Neuron (in vitro differentiated cells): ENCODE results near the gene CAPN5.

Source experiments
- H2AFZ ChIP-seq: one replicate; pipeline ENCODE4 v1.6.1; 2013; ENCODE audit warnings: low read depth, mild to moderate bottlenecking, inconsistent platforms, low read length, moderate library complexity
- H3K27me3 ChIP-seq: one replicate; pipeline ENCODE4 v1.6.1; 2013; ENCODE audit warnings: low read length; ENCODE audit not compliant: insufficient read depth
- H3K36me3 ChIP-seq: one replicate; pipeline ENCODE4 v1.6.1; 2013; ENCODE audit warnings: low read length; ENCODE audit not compliant: insufficient read depth
- H3K4me1 ChIP-seq: one replicate; pipeline ENCODE4 v1.6.1; 2013; ENCODE audit warnings: low read length; ENCODE audit not compliant: insufficient read depth
- H3K4me3 ChIP-seq: 2 replicates; pipeline ENCODE4 v1.5.1; 2013; ENCODE audit warnings: mild to moderate bottlenecking, low read length, moderate library complexity
- H3K9me3 ChIP-seq: one replicate; pipeline ENCODE4 v1.6.1; 2013; ENCODE audit warnings: low read length

CAPN5 gene

DNA sequence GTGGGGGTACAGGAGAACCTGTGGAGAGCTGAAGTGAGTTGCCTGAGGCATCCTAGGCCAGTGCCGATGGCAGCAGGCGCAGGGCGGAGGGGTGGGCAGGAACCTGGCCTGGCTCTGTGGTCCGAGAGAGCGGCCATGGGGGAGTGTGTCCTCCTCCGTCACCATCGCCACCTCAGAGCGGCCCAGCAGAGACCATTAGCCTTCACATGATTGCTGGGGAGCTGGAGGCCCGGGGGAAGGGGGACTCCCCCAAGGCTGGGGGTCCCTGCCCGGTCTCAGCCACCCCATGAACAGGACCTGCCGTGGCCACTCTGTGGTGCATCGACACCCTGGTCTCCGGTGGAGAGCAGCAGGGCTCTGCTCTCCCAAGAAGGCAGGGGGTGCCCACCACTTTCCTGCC is 40.0 kb downstream of the CAPN5 start:
- peaks cover 21% of the 10 kb centered on the region for H3K36me3 ChIP-seq
- no peaks in the 10 kb centered on the region for H3K4me1 ChIP-seq
- no peaks in the 10 kb centered on the region for H3K27me3 ChIP-seq
- no peak overlapping the region for H3K4me3 ChIP-seq
- H3K9me3 ChIP-seq, result no peaks in the 10 kb centered on the region
- no peak overlapping the region for H2AFZ ChIP-seq

GRCh38 chr11:77107950-77108349 is 41.2 kb downstream of the CAPN5 start:
- Histone ChIP-seq H3K4me1 (no peaks in the 10 kb centered on the region), H3K36me3 (peaks cover 18% of the 10 kb centered on the region), H3K4me3 (no peak overlapping the region), H3K9me3 (no peaks in the 10 kb centered on the region), H2AFZ (no peak overlapping the region), H3K27me3 (no peaks in the 10 kb centered on the region)

DNA sequence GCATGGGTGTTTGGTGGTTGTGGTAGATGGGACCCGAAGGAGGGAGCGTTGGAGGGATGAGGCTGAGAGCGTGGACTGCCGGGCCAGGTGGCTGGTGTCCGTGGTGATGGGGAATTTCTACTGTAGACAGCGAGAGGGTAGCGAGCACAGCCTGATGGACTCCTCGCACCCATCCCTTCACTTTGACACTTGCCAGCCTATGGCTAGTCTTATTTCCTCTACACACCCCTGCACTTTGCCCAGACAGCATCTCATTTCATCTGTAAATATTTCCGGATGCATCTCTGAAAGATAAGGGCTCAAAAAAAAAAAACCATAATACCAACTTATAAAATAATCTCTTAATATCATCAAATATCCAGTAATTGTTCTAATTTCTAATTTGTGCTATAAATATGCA is 41.7 kb downstream of the CAPN5 start:
- H3K9me3 ChIP-seq, result no peaks in the 10 kb centered on the region
- no peak overlapping the region for H3K4me3 ChIP-seq
- no peaks in the 10 kb centered on the region for H3K27me3 ChIP-seq
- no peaks in the 10 kb centered on the region for H3K4me1 ChIP-seq
- peaks cover 20% of the 10 kb centered on the region for H3K36me3 ChIP-seq
- H2AFZ ChIP-seq, result no peak overlapping the region

DNA sequence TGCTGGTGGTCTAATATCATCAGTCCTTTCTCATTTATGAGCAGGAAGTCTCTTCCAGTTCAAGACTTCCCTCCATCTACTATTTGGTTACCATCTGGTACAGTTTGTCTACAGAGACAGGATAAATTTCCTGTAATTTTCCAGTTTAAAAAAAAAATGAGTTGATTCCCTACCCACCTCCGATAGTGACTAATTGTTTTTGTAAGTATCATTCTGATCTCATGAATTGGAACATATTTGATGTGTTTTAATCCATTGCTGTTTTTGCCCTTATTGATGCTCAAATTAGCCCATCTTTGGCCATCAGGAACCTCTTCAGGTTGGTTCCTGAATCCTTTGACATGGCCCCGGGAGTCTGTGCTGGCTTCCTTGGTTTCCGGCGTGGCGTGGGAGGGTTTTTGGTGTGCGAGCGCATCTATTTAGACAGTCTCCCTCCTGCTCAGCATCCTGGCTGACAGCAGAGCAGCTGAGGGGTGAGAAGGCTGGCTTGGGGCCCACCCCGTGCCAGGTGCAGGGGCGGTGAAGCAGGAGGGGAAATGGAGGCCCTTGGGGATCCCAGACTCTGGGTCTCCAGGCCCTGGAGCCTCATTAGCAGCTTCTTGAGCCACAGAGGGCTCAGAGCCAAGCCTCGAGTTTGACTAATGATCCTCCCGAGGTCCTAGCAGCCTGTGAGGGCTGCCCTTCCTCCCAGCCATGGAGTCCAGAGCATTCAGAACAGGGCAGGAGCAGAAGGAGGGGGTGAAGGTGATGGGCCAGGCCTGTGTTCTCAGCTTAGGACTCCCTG is 42.7 kb downstream of the CAPN5 start:
- H3K36me3 ChIP-seq, result peaks cover 21% of the 10 kb centered on the region
- H2AFZ ChIP-seq, result no peak overlapping the region
- H3K9me3 ChIP-seq, result no peaks in the 10 kb centered on the region
- H3K4me3 ChIP-seq, result no peak overlapping the region
- H3K4me1 ChIP-seq, result no peaks in the 10 kb centered on the region
- no peaks in the 10 kb centered on the region for H3K27me3 ChIP-seq

GRCh38 chr11:77110836-77111235 is 44.1 kb downstream of the CAPN5 start:
- Histone ChIP-seq H2AFZ (no peak overlapping the region), H3K9me3 (no peaks in the 10 kb centered on the region), H3K27me3 (no peaks in the 10 kb centered on the region), H3K36me3 (peaks cover 30% of the 10 kb centered on the region), H3K4me3 (no peak overlapping the region), H3K4me1 (no peaks in the 10 kb centered on the region)

- peaks cover 34% of the 10 kb centered on the region for H3K36me3 ChIP-seq
- H2AFZ ChIP-seq, result no peak overlapping the region
- no peaks in the 10 kb centered on the region for H3K9me3 ChIP-seq
- no peaks in the 10 kb centered on the region for H3K27me3 ChIP-seq
- no peaks in the 10 kb centered on the region for H3K4me1 ChIP-seq
- no peak overlapping the region for H3K4me3 ChIP-seq
Observed at GRCh38 chr11:77111277-77111676, 44.5 kb downstream of the CAPN5 start.

DNA sequence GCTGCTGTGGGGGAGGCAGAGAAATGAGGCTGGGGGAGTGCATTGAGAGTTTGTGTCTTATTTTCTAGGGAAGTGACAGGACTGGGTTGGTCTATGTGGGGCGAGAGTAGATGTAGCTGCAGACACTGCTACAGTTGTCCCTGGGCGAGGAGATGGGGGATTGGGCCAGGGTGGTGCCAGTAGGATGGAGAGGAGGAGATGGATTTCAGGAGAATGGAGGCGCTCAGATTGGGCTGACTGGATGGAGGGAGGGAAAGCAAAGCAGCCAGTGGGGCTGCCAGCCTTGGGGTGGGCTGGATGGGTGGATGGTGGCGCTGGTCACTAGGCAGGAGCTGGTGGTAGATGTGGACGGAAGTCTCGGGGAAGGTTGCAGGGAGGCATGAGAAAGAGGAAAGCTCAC is 45.2 kb downstream of the CAPN5 start:
- no peaks in the 10 kb centered on the region for H3K9me3 ChIP-seq

DNA sequence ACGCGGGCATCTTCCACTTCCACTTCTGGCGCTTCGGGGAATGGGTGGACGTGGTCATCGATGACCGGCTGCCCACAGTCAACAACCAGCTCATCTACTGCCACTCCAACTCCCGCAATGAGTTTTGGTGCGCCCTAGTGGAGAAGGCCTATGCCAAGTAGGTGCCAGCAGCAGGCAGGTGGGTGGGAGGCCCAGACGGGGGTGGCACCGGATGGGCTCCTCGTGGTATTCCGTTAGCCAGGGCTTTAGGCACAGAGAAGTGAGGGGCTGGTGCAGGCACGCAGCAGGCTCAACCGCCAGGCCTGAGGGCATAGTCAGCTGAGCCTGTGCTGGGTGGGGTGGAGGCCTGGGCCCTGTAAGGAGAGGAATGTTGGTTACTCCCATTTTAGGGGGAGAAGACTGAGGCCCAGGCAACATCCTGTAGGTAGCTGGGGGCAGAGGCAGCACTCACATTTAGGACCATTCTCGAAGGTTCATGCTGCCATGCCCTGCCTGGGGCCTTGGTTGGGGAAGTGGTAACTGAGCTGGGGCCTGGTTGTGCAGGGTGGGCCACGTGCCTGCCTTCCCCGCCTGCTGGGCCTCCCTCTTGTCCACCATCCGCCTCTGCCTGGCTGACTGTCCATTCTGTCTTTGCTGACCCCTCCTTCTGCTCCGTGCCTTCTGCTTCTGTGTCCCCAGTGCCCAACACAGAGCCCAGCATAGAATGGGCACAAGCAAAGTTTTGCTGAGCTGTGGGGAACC is 46.0 kb downstream of the CAPN5 start:
- H3K9me3 ChIP-seq, result no peaks in the 10 kb centered on the region
- H3K36me3 ChIP-seq, result peaks cover 39% of the 10 kb centered on the region
- H3K4me1 ChIP-seq, result peaks cover 3% of the 10 kb centered on the region
- H2AFZ ChIP-seq, result no peak overlapping the region
- no peaks in the 10 kb centered on the region for H3K27me3 ChIP-seq
- no peak overlapping the region for H3K4me3 ChIP-seq

More for the DNA sequence above, 45.2 kb downstream of the CAPN5 start:
- H3K27me3 ChIP-seq, result no peaks in the 10 kb centered on the region
- no peak overlapping the region for H3K4me3 ChIP-seq
- H3K4me1 ChIP-seq, result peaks cover under 1% of the 10 kb centered on the region
- no peak overlapping the region for H2AFZ ChIP-seq
- peaks cover 34% of the 10 kb centered on the region for H3K36me3 ChIP-seq

DNA sequence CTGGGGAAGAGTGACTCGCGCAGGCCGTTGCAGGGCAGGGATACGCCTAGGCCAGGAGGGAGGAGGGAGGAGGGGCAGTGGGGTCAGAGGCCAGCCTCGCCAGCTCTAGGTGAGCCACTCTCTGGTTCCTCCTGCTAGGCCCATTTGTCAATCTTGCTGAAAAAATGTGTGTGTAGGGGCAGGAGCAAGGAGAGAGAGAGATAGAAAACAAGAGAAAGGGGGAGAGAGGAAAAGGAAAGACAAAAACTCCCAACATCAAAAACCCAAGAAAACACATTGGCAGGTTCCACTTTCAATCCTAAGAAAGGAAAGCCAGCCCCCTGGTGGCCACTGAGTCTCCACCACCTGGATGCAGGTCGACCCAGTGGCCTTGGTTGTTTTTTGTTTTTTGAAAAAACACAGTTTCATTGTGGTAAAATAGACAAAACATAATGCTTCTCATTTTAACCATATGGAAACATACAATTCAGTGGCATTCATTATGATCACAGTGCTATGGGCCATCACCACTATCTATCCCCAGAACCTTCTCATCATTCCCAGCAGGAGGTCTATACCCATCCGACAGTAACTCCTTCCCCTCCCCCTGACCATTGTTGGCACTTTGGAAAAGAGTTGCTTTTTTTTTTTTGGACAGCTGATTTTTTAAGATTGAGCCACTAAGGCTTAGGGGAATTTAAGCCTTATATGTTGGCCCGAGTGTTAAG is 46.8 kb downstream of the CAPN5 start:
- H3K4me3 ChIP-seq, result no peak overlapping the region
- no peak overlapping the region for H2AFZ ChIP-seq
- H3K4me1 ChIP-seq, result peaks cover 3% of the 10 kb centered on the region
- H3K27me3 ChIP-seq, result no peaks in the 10 kb centered on the region
- H3K9me3 ChIP-seq, result no peaks in the 10 kb centered on the region
- peaks cover 46% of the 10 kb centered on the region for H3K36me3 ChIP-seq

DNA sequence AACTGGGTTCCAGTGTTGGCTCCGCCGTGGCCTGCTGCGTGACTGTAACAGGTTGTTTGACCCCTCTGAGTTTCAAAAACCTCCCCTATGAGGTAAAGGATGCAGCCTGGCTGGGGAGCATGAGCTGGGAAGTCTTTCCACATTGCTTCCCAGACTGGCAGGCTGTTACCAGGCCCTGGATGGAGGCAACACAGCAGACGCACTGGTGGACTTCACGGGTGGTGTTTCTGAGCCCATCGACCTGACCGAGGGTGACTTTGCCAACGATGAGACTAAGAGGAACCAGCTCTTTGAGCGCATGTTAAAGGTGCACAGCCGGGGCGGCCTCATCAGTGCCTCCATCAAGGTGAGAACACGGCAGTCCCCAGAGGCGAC is 47.3 kb downstream of the CAPN5 start:
- peaks cover 3% of the 10 kb centered on the region for H3K4me1 ChIP-seq
- peaks cover 52% of the 10 kb centered on the region for H3K36me3 ChIP-seq
- no peaks in the 10 kb centered on the region for H3K27me3 ChIP-seq
- H3K9me3 ChIP-seq, result no peaks in the 10 kb centered on the region
- H2AFZ ChIP-seq, result no peak overlapping the region
- H3K4me3 ChIP-seq, result no peak overlapping the region

DNA sequence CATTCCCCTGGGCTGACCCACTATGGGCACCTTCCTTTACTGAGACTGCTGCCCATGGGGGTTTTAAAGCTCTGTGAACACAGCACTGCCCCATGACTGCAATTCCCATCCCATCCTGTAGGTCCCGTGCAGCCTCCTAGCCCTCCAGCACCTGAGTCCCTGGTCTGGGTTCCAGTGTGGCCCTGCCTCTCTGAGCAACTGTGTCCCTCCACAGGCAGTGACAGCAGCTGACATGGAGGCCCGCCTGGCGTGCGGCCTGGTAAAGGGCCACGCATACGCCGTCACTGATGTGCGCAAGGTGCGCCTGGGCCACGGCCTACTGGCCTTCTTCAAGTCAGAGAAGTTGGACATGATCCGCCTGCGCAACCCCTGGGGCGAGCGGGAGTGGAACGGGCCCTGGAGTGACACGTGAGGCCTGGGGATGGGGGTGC is 48.4 kb downstream of the CAPN5 start:
- no peak overlapping the region for H2AFZ ChIP-seq
- peaks cover 63% of the 10 kb centered on the region for H3K36me3 ChIP-seq
- H3K4me3 ChIP-seq, result no peak overlapping the region
- H3K27me3 ChIP-seq, result no peaks in the 10 kb centered on the region
- no peaks in the 10 kb centered on the region for H3K9me3 ChIP-seq
- peaks cover 3% of the 10 kb centered on the region for H3K4me1 ChIP-seq

DNA sequence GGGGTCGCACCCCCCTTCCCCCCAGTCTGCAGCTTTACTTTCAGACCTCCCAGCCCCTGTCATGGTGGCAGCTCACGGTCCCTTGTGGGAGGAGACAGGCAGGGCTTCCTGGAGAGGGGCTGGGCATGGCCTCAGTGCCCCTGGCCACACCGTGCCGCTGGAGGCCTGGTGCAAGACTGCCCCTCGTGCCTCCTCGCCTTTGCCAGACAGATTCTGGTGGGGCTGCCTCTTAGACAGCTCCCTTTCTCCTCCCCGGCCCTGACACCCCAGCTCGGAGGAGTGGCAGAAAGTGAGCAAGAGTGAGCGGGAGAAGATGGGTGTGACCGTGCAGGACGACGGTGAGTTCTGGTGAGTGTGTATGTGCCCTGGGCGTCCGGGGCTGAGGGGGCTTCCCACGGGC is 49.2 kb downstream of the CAPN5 start:
- Histone ChIP-seq H2AFZ (no peak overlapping the region), H3K27me3 (no peaks in the 10 kb centered on the region), H3K9me3 (no peaks in the 10 kb centered on the region), H3K36me3 (peaks cover 70% of the 10 kb centered on the region), H3K4me3 (no peak overlapping the region), H3K4me1 (peaks cover 3% of the 10 kb centered on the region)

GRCh38 chr11:77117492-77117891 is 50.7 kb downstream of the CAPN5 start:
- peaks cover 3% of the 10 kb centered on the region for H3K4me1 ChIP-seq
- no peaks in the 10 kb centered on the region for H3K27me3 ChIP-seq
- H3K4me3 ChIP-seq, result no peak overlapping the region
- peaks cover 84% of the 10 kb centered on the region for H3K36me3 ChIP-seq
- H3K9me3 ChIP-seq, result no peaks in the 10 kb centered on the region
- no peak overlapping the region for H2AFZ ChIP-seq
